NCI-H1436 treated with DMSO at 0.1 percent for 48 hours (cell line): ENCODE results near the gene C19orf53.
A peak's percentile ranks its signal among the peaks of the same experiment; 100 is the strongest.

Experiments
- DNase-seq: peaks from one replicate; lab custom pipeline; 2025; lab: John Stamatoyannopoulos, UW

Gene C19orf53

GRCh38 chr19:13796301-13797057 is 22.2 kb downstream of the C19orf53 start:
- DNase-seq = no peak

GRCh38 chr19:13797058-13797440 is 22.8 kb downstream of the C19orf53 start:
- no peak for DNase-seq

GRCh38 chr19:13797870-13798269 is 23.6 kb downstream of the C19orf53 start:
- no peak for DNase-seq

- DNase-seq = no peak
Measured at GRCh38 chr19:13799669-13800068, 25.4 kb downstream of the C19orf53 start.

- DNase-seq = no peak
Measured at GRCh38 chr19:13803038-13803437, 28.8 kb downstream of the C19orf53 start.

- no peak for DNase-seq
Measured at GRCh38 chr19:13804830-13805683, 30.8 kb downstream of the C19orf53 start.

- no peak for DNase-seq
Measured at GRCh38 chr19:13806728-13807127, 32.5 kb downstream of the C19orf53 start.

- no peak for DNase-seq
Measured at GRCh38 chr19:13807421-13808021, 33.3 kb downstream of the C19orf53 start.

- no peak for DNase-seq
Measured at GRCh38 chr19:13808856-13809255, 34.6 kb downstream of the C19orf53 start.

- no peak for DNase-seq
Measured at GRCh38 chr19:13812544-13812943, 38.3 kb downstream of the C19orf53 start.

GRCh38 chr19:13813147-13813546 is 38.9 kb downstream of the C19orf53 start:
- DNase-seq = no peak

- DNase-seq = no peak
Measured at GRCh38 chr19:13814550-13814949, 40.3 kb downstream of the C19orf53 start.

GRCh38 chr19:13817018-13817614 is 42.9 kb downstream of the C19orf53 start:
- peak; percentile 82 for DNase-seq

GRCh38 chr19:13817615-13818371 is 43.5 kb downstream of the C19orf53 start:
- peak; percentile 74 for DNase-seq

GRCh38 chr19:13819238-13819637 is 45.0 kb downstream of the C19orf53 start:
- no peak for DNase-seq

GRCh38 chr19:13821292-13821691 is 47.0 kb downstream of the C19orf53 start:
- DNase-seq = no peak

- no peak for DNase-seq
Measured at GRCh38 chr19:13823256-13823655, 49.0 kb downstream of the C19orf53 start.

GRCh38 chr19:13823901-13824300 is 49.6 kb downstream of the C19orf53 start:
- DNase-seq = no peak

- no peak for DNase-seq
Measured at GRCh38 chr19:13824703-13825102, 50.4 kb downstream of the C19orf53 start.

GRCh38 chr19:13825489-13826441 is 51.5 kb downstream of the C19orf53 start:
- no peak for DNase-seq
